PFSK-1 (cell line): ENCODE results near the gene UBA52.

Source experiments
- SIN3A ChIP-seq: IDR thresholded peaks from 2 replicates; pipeline ENCODE4 v1.6.1; 2012; ENCODE audit warnings: mild to moderate bottlenecking, low read length, moderate library complexity, borderline replicate concordance; ENCODE audit not compliant: insufficient read depth
- TAF1 ChIP-seq: IDR thresholded peaks from 2 replicates; pipeline ENCODE4 v1.6.1; 2012; ENCODE audit warnings: low read length, control low read depth, borderline replicate concordance; ENCODE audit not compliant: insufficient read depth

DNA sequence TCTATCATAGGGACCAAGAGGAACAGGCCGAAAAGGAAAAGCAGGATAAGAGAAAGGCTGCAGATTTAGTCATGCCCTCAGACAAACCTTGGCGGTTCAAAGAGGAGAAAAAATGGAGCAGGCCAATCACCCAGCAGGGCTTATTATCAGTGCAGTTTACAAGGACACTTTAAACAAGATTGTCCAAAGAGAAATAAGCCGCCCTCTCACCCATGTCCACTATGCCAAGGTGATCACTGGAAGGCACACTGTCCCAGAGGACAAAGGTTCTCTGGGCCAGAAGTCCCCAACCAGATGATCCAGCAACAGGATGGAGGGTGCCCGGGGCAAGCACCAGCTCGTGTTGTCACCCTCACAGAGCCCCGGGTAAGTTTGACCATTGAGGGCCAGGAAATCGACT, 8.7 kb downstream of the UBA52 start:
- TF ChIP-seq SIN3A: no peak
- no peak for TF ChIP-seq TAF1
